HL-60 (cell line): ENCODE measurements around the gene CMYA5.

Source experiments
- CTCF ChIP-seq: IDR thresholded peaks from one replicate; pipeline ENCODE4 v1.5.1; 2011; ENCODE audit warnings: low read length, control low read depth, inconsistent platforms; ENCODE audit not compliant: insufficient read depth
- POLR2AphosphoS5 ChIP-seq: IDR thresholded peaks from 2 replicates; pipeline ENCODE4 v1.6.1; 2012; ENCODE audit warnings: low read depth

GRCh38 chr5:79704553-79704952 is 14.9 kb downstream of the CMYA5 start:
- TF ChIP-seq CTCF (no peak), POLR2AphosphoS5 (no peak)
